Thyroid gland (tissue), 4 donors: Measurements from ENCODE around the gene TMEM170B. TPM values are rescaled to one million over a fixed set of nuclear protein-coding genes. Genes with fewer than 3 reads are reported as not detected.

ENCODE experiments used
- DNase-seq, 2 donors: peaks; one replicate each; pipeline ENCODE4 v3.0.0-alpha.2; 2019
- H3K27ac ChIP-seq, 3 donors: fragments of 200-600 bp; sonication (generic); 1 replicate in 2 of 3; 2 replicates in 1 of 3; pipeline ENCODE4 v1.5.1; 2016 to 2019; ENCODE audit warnings: mild to moderate bottlenecking in 1 of 3, moderate library complexity in 1 of 3
- H3K27me3 ChIP-seq: fragments of 200-600 bp; sonication (generic); one replicate; pipeline ENCODE4 v1.5.1; 2019
- H3K36me3 ChIP-seq, 2 donors: fragments of 200-600 bp; sonication (generic); one replicate each; pipeline ENCODE4 v1.5.1; 2016 to 2019
- H3K4me1 ChIP-seq, 2 donors: fragments of 200-600 bp; sonication (generic); one replicate each; pipeline ENCODE4 v1.5.1; 2017 to 2019
- H3K4me3 ChIP-seq, 3 donors: fragments of 200-600 bp; sonication (generic); replicated peaks in 1 of 3; 1 replicate in 2 of 3; 2 replicates in 1 of 3; pipeline ENCODE4 v1.5.1; 2016; ENCODE audit warnings: mild to moderate bottlenecking in 1 of 3
- H3K9me3 ChIP-seq: fragments of 200-600 bp; sonication (generic); one replicate; pipeline ENCODE4 v1.5.1; 2017
- POLR2A ChIP-seq, 2 donors: fragments of 450-650 bp; IDR thresholded peaks; one replicate each; pipeline ENCODE4 v1.6.1; 2017; ENCODE audit warnings: antibody characterized with exemption in 2 of 2, mild to moderate bottlenecking in 2 of 2, moderate library complexity in 1 of 2
- WGBS, 2 donors: methylation state at CpG; one replicate each; pipeline ENCODE4 v1.1.5; 2017; 5-methylcytosine and 5-hydroxymethylcytosine counted together
- intact Hi-C: fragments of 100-400 bp; cut with DNase I; formaldehyde crosslinking; loops from one replicate; pipeline ENCODE4 v1.15.1; 2023
- total RNA-seq, 4 donors: library from RNA; depleted of rRNA; stranded (reverse); fragments of >200 nt; gene quantifications; one replicate each; pipeline ENCODE4 v1.2.3, GENCODE V29; 2016
- TF ChIP-seq, protein P1 (sequence below), 6 experiments: fragments of 200-600 bp in 3 of 6; fragments of 450-650 bp in 3 of 6; sonication (generic) in 3 of 6; IDR thresholded peaks; one replicate each; pipeline ENCODE4 v1.5.1; 2016 to 2019; ENCODE audit warnings: antibody characterized with exemption in 6 of 6, mild to moderate bottlenecking in 2 of 6, inconsistent platforms in 1 of 6, moderate library complexity in 1 of 6

TMEM170B gene
- total RNA-seq, 4 donors from 2014 or later, result 6.6 to 12.7 (median 7.7) TPM

DNA sequence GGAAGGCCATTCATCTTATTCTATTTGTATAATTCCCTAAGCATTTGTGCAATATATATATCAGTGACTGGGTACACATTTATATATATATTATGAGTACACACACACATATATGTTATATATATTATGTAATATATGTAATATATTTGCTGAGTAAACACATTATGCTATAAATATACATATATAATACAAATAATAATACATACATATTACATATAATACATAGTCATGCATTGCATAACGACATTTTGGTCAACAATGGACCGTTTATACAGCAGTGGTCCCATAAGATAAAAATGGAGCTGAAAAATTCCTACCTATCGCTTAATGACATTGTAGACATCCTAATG is 11.4 kb upstream of the TMEM170B start:
- no peak for DNase-seq
- H3K27me3 ChIP-seq, result no peaks in the 10 kb centered on the region
- H3K4me3 ChIP-seq, result no peak overlapping the region
- TF ChIP-seq POLR2A (IDR thresholded peaks at IDR 0.05), result no peak
- TF ChIP-seq, protein P1, sequence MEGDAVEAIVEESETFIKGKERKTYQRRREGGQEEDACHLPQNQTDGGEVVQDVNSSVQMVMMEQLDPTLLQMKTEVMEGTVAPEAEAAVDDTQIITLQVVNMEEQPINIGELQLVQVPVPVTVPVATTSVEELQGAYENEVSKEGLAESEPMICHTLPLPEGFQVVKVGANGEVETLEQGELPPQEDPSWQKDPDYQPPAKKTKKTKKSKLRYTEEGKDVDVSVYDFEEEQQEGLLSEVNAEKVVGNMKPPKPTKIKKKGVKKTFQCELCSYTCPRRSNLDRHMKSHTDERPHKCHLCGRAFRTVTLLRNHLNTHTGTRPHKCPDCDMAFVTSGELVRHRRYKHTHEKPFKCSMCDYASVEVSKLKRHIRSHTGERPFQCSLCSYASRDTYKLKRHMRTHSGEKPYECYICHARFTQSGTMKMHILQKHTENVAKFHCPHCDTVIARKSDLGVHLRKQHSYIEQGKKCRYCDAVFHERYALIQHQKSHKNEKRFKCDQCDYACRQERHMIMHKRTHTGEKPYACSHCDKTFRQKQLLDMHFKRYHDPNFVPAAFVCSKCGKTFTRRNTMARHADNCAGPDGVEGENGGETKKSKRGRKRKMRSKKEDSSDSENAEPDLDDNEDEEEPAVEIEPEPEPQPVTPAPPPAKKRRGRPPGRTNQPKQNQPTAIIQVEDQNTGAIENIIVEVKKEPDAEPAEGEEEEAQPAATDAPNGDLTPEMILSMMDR (IDR thresholded peaks at IDR 0.05), result no peak
- H3K9me3 ChIP-seq, result no peaks in the 10 kb centered on the region
- intact Hi-C loops, result no loop called here
- no peak overlapping the region for H3K27ac ChIP-seq
- H3K4me1 ChIP-seq, result no peaks in the 10 kb centered on the region
- no peaks in the 10 kb centered on the region for H3K36me3 ChIP-seq
- WGBS, 2 donors, result 75 to 91% methylated on average over 3 of the region's 3 CpGs

DNA sequence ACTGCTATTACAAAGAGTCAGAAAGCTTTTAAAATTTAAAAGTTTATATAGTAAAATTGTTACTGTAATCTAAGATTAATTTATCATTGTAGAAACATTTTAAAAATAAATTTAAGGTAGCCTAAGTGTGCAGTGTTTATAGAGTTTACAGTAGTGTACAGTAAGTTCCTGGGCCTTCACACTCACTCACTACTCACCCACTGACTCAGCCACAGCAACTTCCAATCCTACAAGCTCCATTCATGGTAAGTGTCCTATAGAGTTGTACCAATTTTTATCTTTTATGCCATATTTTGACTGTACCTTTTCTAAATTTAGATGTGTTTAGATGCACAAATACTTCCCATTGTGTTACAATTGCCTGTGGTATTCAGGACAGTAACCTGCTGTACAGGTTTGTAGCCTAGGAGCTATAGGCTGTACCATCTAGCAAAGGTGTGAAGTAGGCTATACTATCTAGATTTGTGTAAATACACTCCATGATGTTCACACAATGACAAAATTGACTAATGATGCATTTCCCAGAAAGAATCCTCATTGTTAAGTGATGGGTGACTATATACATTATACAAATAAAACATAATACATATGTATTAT is 10.2 kb upstream of the TMEM170B start:
- TF ChIP-seq, protein P1 (IDR thresholded peaks at IDR 0.05), result peak in 1 of 6 experiments; percentile 2
- TF ChIP-seq POLR2A (IDR thresholded peaks at IDR 0.05), result no peak
- H3K4me3 ChIP-seq, result no peak overlapping the region
- intact Hi-C loops, result no loop called here
- H3K27ac ChIP-seq, result no peak overlapping the region
- no peaks in the 10 kb centered on the region for H3K9me3 ChIP-seq
- DNase-seq, result no peak
- no peaks in the 10 kb centered on the region for H3K27me3 ChIP-seq
- H3K4me1 ChIP-seq, result no peaks in the 10 kb centered on the region
- H3K36me3 ChIP-seq, result no peaks in the 10 kb centered on the region

DNA sequence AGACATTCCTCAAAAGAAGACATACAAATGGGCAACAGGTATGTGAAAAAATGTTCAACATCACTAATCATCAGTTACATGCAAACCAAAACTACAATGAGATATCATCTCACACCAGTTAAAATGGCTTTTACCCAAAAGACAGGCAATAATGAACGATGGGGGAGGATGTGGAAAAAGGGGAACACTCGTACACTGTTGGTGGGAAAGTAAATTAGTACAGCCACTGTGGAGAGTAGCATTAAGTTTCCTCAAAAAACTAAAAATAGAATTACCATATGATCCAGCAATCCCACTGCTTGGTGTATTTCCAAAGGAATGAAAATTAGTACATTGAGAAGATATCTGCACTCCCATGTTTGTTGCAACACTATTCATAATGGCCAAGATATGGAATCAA is 8.6 kb upstream of the TMEM170B start:
- Histone ChIP-seq H3K27me3 (no peaks in the 10 kb centered on the region), H3K9me3 (no peaks in the 10 kb centered on the region), H3K27ac (no peak overlapping the region), H3K4me3 (no peak overlapping the region), H3K4me1 (no peaks in the 10 kb centered on the region), H3K36me3 (no peaks in the 10 kb centered on the region)
- TF ChIP-seq, protein P1 (IDR thresholded peaks at IDR 0.05), result no peak
- TF ChIP-seq POLR2A (IDR thresholded peaks at IDR 0.05), result no peak
- no peak for DNase-seq
- WGBS, 2 donors, result 79 to 81% methylated on average over 2 of the region's 2 CpGs
- intact Hi-C loops, result no loop called here

DNA sequence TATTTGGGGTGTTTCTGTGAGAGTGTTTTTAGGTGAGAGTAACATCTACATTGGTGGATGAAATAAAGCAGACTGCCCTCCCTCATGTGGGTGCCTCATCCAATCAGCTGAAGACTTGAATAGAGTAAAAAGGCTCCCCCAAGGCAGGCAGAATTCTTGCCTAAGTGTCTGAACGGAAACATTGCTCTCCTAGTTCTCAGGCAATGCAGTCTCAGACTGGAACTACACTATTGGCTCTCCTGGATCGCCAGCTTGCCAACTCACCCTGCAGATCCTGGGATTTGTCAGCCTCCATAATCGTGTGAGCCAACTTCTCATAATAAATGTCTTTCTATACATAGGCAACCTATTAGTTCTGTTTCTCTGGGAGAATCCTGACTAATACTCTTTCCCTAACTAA is 5.5 kb upstream of the TMEM170B start:
- Histone ChIP-seq H3K27ac (no peak overlapping the region), H3K9me3 (no peaks in the 10 kb centered on the region), H3K4me1 (peaks cover 0 to 9% of the 10 kb centered on the region in 2 donors), H3K36me3 (no peaks in the 10 kb centered on the region), H3K27me3 (no peaks in the 10 kb centered on the region), H3K4me3 (no peak overlapping the region)
- intact Hi-C loops, result no loop called here
- WGBS, 2 donors, result 65 to 67% methylated on average over 3 of the region's 3 CpGs
- TF ChIP-seq POLR2A (IDR thresholded peaks at IDR 0.05), result no peak
- DNase-seq, result no peak

DNA sequence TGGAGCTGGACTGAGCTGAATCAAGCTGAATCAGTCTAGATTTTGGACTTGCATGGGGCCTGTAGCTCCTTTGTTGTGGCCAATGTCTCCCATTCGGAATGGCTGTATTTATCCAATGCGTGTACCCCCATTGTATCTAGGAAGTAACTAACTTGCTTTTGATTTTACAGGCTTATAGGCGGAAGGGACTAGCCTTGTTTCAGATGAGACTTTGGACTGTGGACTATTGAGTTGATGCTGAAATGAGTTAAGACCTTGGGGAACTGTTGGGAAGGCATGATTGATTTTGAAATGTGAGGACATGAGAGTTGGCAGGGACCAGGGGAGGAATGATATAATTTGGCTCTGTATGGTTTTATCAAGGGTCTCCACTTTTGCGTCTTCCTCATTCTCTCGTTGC is 3.0 kb upstream of the TMEM170B start:
- peaks cover 7 to 13% of the 10 kb centered on the region in 2 donors for H3K4me1 ChIP-seq
- DNase-seq, result no peak
- no peaks in the 10 kb centered on the region for H3K36me3 ChIP-seq
- H3K9me3 ChIP-seq, result no peaks in the 10 kb centered on the region
- WGBS, 2 donors, result 94 to 97% methylated on average over 5 of the region's 5 CpGs
- TF ChIP-seq, protein P1 (IDR thresholded peaks at IDR 0.05), result no peak
- TF ChIP-seq POLR2A (IDR thresholded peaks at IDR 0.05), result no peak
- no peak overlapping the region for H3K27ac ChIP-seq
- H3K27me3 ChIP-seq, result no peaks in the 10 kb centered on the region
- intact Hi-C loops, result no loop called here
- no peak overlapping the region for H3K4me3 ChIP-seq
